H1 (cell line): ENCODE measurements around the gene KRT6C. TPM values are rescaled to one million over a fixed set of nuclear protein-coding genes. Genes with fewer than 3 reads are reported as not detected.

Experiments used
- CTCF ChIA-PET: fragments of 300-600 bp; sonication (Branson Sonifier 250); formaldehyde crosslinking; loops from one replicate; lab custom pipeline; 2021; ENCODE audit not compliant: partially characterized antibody; lab: Charles Lee
- POLR2A ChIA-PET: fragments of 300-600 bp; sonication (Branson Sonifier 250); formaldehyde crosslinking; loops from one replicate; lab custom pipeline; 2021; ENCODE audit warnings: inconsistent platforms; ENCODE audit not compliant: partially characterized antibody; lab: Charles Lee
- DNase-seq, 2 experiments: peaks; one replicate each; pipeline versions ENCODE4 v3.0.0 to v3.0.0-alpha.2; 2010 to 2022; ENCODE audit warnings: low spot score in 2 of 2, low read depth in 1 of 2, mixed read lengths in 1 of 2
- FAIRE-seq: peaks from 2 replicates; lab custom pipeline; 2011; peaks lifted over from hg19 to GRCh38; lab: Jason Lieb, UNC
- H2AFZ ChIP-seq: 2 replicates; pipeline ENCODE4 v1.8.1; 2012; ENCODE audit warnings: low read length, inconsistent platforms
- H2AK5ac ChIP-seq: 2 replicates; pipeline ENCODE4 v1.6.1; 2013; ENCODE audit warnings: low read depth, low read length
- H2BK120ac ChIP-seq: replicated peaks from 2 replicates; pipeline ENCODE3; 2013; ENCODE audit warnings: low read depth, low read length, inconsistent platforms
- H2BK12ac ChIP-seq: 2 replicates; pipeline ENCODE4 v1.6.1; 2013; ENCODE audit warnings: low read depth, low read length
- H2BK15ac ChIP-seq: 2 replicates; pipeline ENCODE4 v1.6.1; 2013; ENCODE audit warnings: low read length
- H2BK20ac ChIP-seq: 2 replicates; pipeline ENCODE4 v1.6.1; 2013; ENCODE audit warnings: low read length
- H2BK5ac ChIP-seq: 2 replicates; pipeline ENCODE4 v1.6.1; 2013; ENCODE audit warnings: low read depth, low read length
- H3K14ac ChIP-seq: 2 replicates; pipeline ENCODE4 v1.6.1; 2013; ENCODE audit warnings: inconsistent platforms; ENCODE audit not compliant: insufficient read length
- H3K18ac ChIP-seq: 2 replicates; pipeline ENCODE4 v1.6.1; 2013; ENCODE audit warnings: low read length; ENCODE audit errors: extremely low read depth
- H3K23ac ChIP-seq: 2 replicates; pipeline ENCODE4 v1.6.1; 2013; ENCODE audit warnings: inconsistent platforms; ENCODE audit not compliant: insufficient read length
- H3K23me2 ChIP-seq: 2 replicates; pipeline ENCODE4 v1.6.1; 2013; ENCODE audit warnings: low read depth, low read length
- H3K27ac ChIP-seq: 2 replicates; pipeline ENCODE4 v1.6.1; 2011; ENCODE audit warnings: low read depth, low read length, inconsistent platforms
- H3K27me3 ChIP-seq, 4 experiments: replicated peaks in 1 of 4; 1 replicate in 1 of 4; 2 replicates in 3 of 4; pipeline versions ENCODE4 v1.6.1 to v1.8.1; 2011 to 2013; ENCODE audit warnings: low read length in 3 of 4, mild to moderate bottlenecking in 3 of 4, inconsistent platforms in 2 of 4, mixed read lengths in 2 of 4, moderate library complexity in 1 of 4; ENCODE audit not compliant: control insufficient read depth in 3 of 4, insufficient read depth in 3 of 4; ENCODE audit errors: extremely low read depth in 1 of 4
- H3K36me3 ChIP-seq, 4 experiments: 2 replicates each; pipeline versions ENCODE4 v1.6.1 to v1.8.1; 2011 to 2013; ENCODE audit warnings: mild to moderate bottlenecking in 4 of 4, low read length in 3 of 4, moderate library complexity in 2 of 4, control low read depth in 1 of 4, inconsistent platforms in 1 of 4; ENCODE audit not compliant: insufficient read depth in 4 of 4, control insufficient read depth in 2 of 4
- H3K4ac ChIP-seq: replicated peaks from 2 replicates; pipeline ENCODE3; 2013; ENCODE audit warnings: low read length, low read depth, mixed read lengths, inconsistent platforms; ENCODE audit not compliant: insufficient read length
- H3K4me1 ChIP-seq, 4 experiments: replicated peaks in 1 of 4; 1 replicate in 1 of 4; 2 replicates in 3 of 4; pipeline versions ENCODE4 v1.6.1 to v1.8.1; 2011 to 2013; ENCODE audit warnings: low read length in 3 of 4, inconsistent platforms in 2 of 4, mixed read lengths in 1 of 4; ENCODE audit not compliant: insufficient read depth in 4 of 4, control insufficient read depth in 3 of 4
- H3K4me2 ChIP-seq, 2 experiments: 2 replicates each; pipeline versions ENCODE4 v1.6.1 to v1.8.1; 2011 to 2013; ENCODE audit warnings: low read depth in 2 of 2, low read length in 2 of 2, control low read depth in 1 of 2, inconsistent platforms in 1 of 2, mild to moderate bottlenecking in 1 of 2; ENCODE audit not compliant: insufficient read depth in 1 of 2
- H3K4me3 ChIP-seq, 4 experiments: fragments of 200-600, 300-600 bp in 1 of 4; sonication (generic), shearing (Covaris generic), sonication (Bioruptor Twin) in 1 of 4; 2 replicates each; pipeline versions ENCODE4 v1.5.1 to v1.8.1; 2011 to 2016; ENCODE audit warnings: low read length in 4 of 4, low read depth in 3 of 4, control low read depth in 2 of 4, inconsistent platforms in 2 of 4, mild to moderate bottlenecking in 2 of 4, mixed read lengths in 1 of 4, moderate library complexity in 1 of 4; ENCODE audit not compliant: insufficient read depth in 2 of 4; ENCODE audit errors: extremely low read depth in 1 of 4
- H3K56ac ChIP-seq: replicated peaks from 2 replicates; pipeline ENCODE3; 2013; ENCODE audit warnings: low read depth, mild to moderate bottlenecking, mixed read lengths, low read length, inconsistent platforms; ENCODE audit not compliant: insufficient read length
- H3K79me1 ChIP-seq: 2 replicates; pipeline ENCODE4 v1.6.1; 2013; ENCODE audit warnings: low read depth, low read length, control low read depth
- H3K79me2 ChIP-seq, 2 experiments: 2 replicates each; pipeline versions ENCODE4 v1.6.1 to v1.8.1; 2012 to 2013; ENCODE audit warnings: low read length in 2 of 2, mild to moderate bottlenecking in 2 of 2, inconsistent platforms in 1 of 2; ENCODE audit not compliant: insufficient read depth in 2 of 2, control insufficient read depth in 1 of 2
- H3K9ac ChIP-seq, 4 experiments: replicated peaks in 1 of 4; 1 replicate in 1 of 4; 2 replicates in 3 of 4; pipeline versions ENCODE4 v1.6.1 to v1.8.1; 2011 to 2013; ENCODE audit warnings: low read depth in 3 of 4, low read length in 3 of 4, control low read depth in 2 of 4, mild to moderate bottlenecking in 2 of 4, moderate library complexity in 2 of 4, inconsistent platforms in 1 of 4; ENCODE audit errors: extremely low read depth in 1 of 4
- H3K9me3 ChIP-seq, 2 experiments: 2 replicates each; pipeline versions ENCODE4 v1.6.1 to v1.8.1; 2012 to 2013; ENCODE audit warnings: mild to moderate bottlenecking in 2 of 2, moderate library complexity in 2 of 2, control low read depth in 1 of 2, inconsistent platforms in 1 of 2, low read depth in 1 of 2, low read length in 1 of 2, mixed read lengths in 1 of 2; ENCODE audit not compliant: insufficient read depth in 2 of 2
- H4K20me1 ChIP-seq, 2 experiments: replicated peaks in 1 of 2; 2 replicates each; pipeline versions ENCODE3 to v1.8.1; 2011 to 2013; ENCODE audit warnings: inconsistent platforms in 2 of 2, low read length in 2 of 2, mild to moderate bottlenecking in 1 of 2; ENCODE audit not compliant: insufficient read depth in 2 of 2, control insufficient read depth in 1 of 2
- H4K5ac ChIP-seq: 2 replicates; pipeline ENCODE4 v1.6.1; 2013; ENCODE audit warnings: low read length, low read depth, mixed read lengths, inconsistent platforms; ENCODE audit not compliant: insufficient read length
- H4K8ac ChIP-seq: 2 replicates; pipeline ENCODE4 v1.8.0; 2013; ENCODE audit warnings: mild to moderate bottlenecking, moderate library complexity, low read length, inconsistent platforms; ENCODE audit not compliant: insufficient read depth; ENCODE audit errors: extremely low read depth
- H4K91ac ChIP-seq: replicated peaks from 2 replicates; pipeline ENCODE3; 2013; ENCODE audit warnings: low read length, mixed read lengths, inconsistent platforms; ENCODE audit not compliant: insufficient read length
- ATF2 ChIP-seq: IDR thresholded peaks from 2 replicates; pipeline ENCODE4 v1.6.1; 2012; ENCODE audit warnings: low read length, inconsistent platforms
- CEBPB ChIP-seq: IDR thresholded peaks from 2 replicates; pipeline ENCODE4 v1.6.1; 2012; ENCODE audit warnings: low read depth, low read length
- CHD2 ChIP-seq: IDR thresholded peaks from 2 replicates; pipeline ENCODE4 v1.6.1; 2012; ENCODE audit warnings: low read length, improper control_type of control experiment
- CTCF ChIP-seq, 3 experiments: IDR thresholded peaks; 1 replicate in 2 of 3; 2 replicates in 1 of 3; pipeline versions ENCODE4 v1.5.1 to v1.6.1; 2011; ENCODE audit warnings: low read length in 3 of 3, mild to moderate bottlenecking in 3 of 3, inconsistent platforms in 2 of 3, low read depth in 1 of 3, moderate library complexity in 1 of 3; ENCODE audit not compliant: insufficient read depth in 1 of 3; ENCODE audit errors: control extremely low read depth in 1 of 3
- EGR1 ChIP-seq: IDR thresholded peaks from 2 replicates; pipeline ENCODE4 v1.6.1; 2011; ENCODE audit warnings: low read depth, low read length, borderline replicate concordance
- GABPA ChIP-seq: IDR thresholded peaks from 2 replicates; pipeline ENCODE4 v1.6.1; 2011; ENCODE audit warnings: mild to moderate bottlenecking, low read length, moderate library complexity, borderline replicate concordance; ENCODE audit not compliant: insufficient read depth
- KDM5A ChIP-seq: fragments of 200-600 bp; IDR thresholded peaks from 2 replicates; pipeline ENCODE4 v1.7.1; 2012; ENCODE audit warnings: mild to moderate bottlenecking, low read length, inconsistent platforms, mixed read lengths
- RBBP5 ChIP-seq: IDR thresholded peaks from 2 replicates; pipeline ENCODE4 v1.7.1; 2012; ENCODE audit warnings: low read depth, mild to moderate bottlenecking, inconsistent platforms, low read length, moderate library complexity, borderline replicate concordance
- SAP30 ChIP-seq: fragments of 300-600 bp; sonication (generic); IDR thresholded peaks from 2 replicates; pipeline ENCODE4 v1.7.1; 2012; ENCODE audit warnings: low read length, moderate library complexity, mild to moderate bottlenecking, inconsistent platforms; ENCODE audit not compliant: insufficient read depth, insufficient replicate concordance
- ZNF274 ChIP-seq: IDR thresholded peaks from 2 replicates; pipeline ENCODE4 v1.7.0; 2012; ENCODE audit warnings: low read length, borderline replicate concordance; ENCODE audit errors: extremely low read depth
- WGBS, 2 experiments: shearing (Covaris generic) in 1 of 2; methylation state at CpG; one replicate each; pipeline versions ENCODE4 v1.1.6 to v1.1.7; 2013 to 2015; ENCODE audit warnings: low lambda C conversion rate in 2 of 2, mixed read lengths in 2 of 2, inconsistent platforms in 1 of 2, low coverage in 1 of 2, missing lambda C conversion rate in 1 of 2; ENCODE audit not compliant: insufficient replicate concordance in 2 of 2, insufficient coverage in 1 of 2, insufficient read length in 1 of 2; ENCODE audit errors: extremely low coverage in 1 of 2, missing lambda C conversion rate in 1 of 2; 5-methylcytosine and 5-hydroxymethylcytosine counted together
- polyA plus RNA-seq, 7 experiments: library from polyadenylated mRNA; depleted of rRNA in 3 of 7; stranded (reverse) in 5 of 7; unstranded in 2 of 7; fragments of >200 nt in 5 of 7; fragments of 200-250 nt in 2 of 7; gene quantifications; 1 replicate in 5 of 7; 2 replicates in 1 of 7; 4 replicates in 1 of 7; pipeline versions ENCODE4 v1.2.1 to v1.2.3, GENCODE V29; 2011 to 2013; ENCODE audit warnings: missing spikeins in 2 of 7, mixed read lengths in 2 of 7
- total RNA-seq: library from RNA; stranded (reverse); fragmentation: NEBNext Ultra II Directional; extraction: Animal tissue kit (Norgen Biotek cat#: 25700); gene quantifications from 2 replicates; pipeline ENCODE4 v1.2.1, GENCODE V29; 2021

Gene KRT6C
- total and polyA plus RNA-seq, 2 of the 8 experiments (the other 6 are each of a cell fraction or from before 2014, with no cell fraction given) = not detected

DNA sequence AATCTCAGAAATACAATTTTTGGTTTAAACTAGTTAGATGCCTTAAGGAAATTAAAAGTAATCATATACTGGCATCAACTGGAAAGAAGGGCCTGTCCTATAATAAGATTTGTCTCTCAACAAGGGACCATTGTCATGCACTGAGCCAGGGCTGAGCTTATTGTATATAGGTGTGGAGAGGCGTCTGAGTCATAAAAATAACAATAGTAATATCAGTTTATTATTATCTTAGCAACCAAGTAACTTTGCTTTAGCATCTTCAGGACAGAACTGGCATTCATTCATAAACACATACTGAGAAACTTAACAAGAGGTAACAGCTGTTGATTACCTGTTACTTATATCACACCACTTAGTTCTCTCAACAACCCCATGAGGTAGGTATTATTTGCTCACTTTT is 46.5 kb downstream of the KRT6C start:
- CTCF ChIA-PET = interaction anchor here (0.6 to 5.1 kb wide), 16 partner anchors 8 to 457 kb away, joined by 3 to 29 read pairs (median 4); partner anchors contain the start of genes KRT5 and KRT82
- Histone ChIP-seq H3K23ac (no peak overlapping the region), H3K14ac (no peak overlapping the region), H3K4ac (no peak overlapping the region), H3K4me3 (no peak overlapping the region), H2BK20ac (no peak overlapping the region), H3K23me2 (no peaks in the 10 kb centered on the region), H2BK120ac (no peak overlapping the region), H3K4me2 (no peak overlapping the region), H3K9ac (no peak overlapping the region), H2AK5ac (no peak overlapping the region), H4K8ac (no peak overlapping the region), H3K9me3 (no peaks in the 10 kb centered on the region), H2AFZ (no peak overlapping the region), H3K79me2 (no peaks in the 10 kb centered on the region), H4K5ac (no peak overlapping the region), H4K20me1 (no peaks in the 10 kb centered on the region), H3K27ac (no peak overlapping the region), H3K79me1 (no peaks in the 10 kb centered on the region), H3K18ac (no peak overlapping the region), H3K27me3 (no peaks in the 10 kb centered on the region; a peak in 1 of 7 replicates), H3K36me3 (no peaks in the 10 kb centered on the region), H3K56ac (no peak overlapping the region), H2BK5ac (no peak overlapping the region), H3K4me1 (no peaks in the 10 kb centered on the region; a peak in 2 of 7 replicates), H2BK15ac (no peak overlapping the region), H2BK12ac (no peak overlapping the region), H4K91ac (no peak overlapping the region)
- no peak for FAIRE-seq
- DNase-seq = no peak
- 73% methylated on average over 1 of the region's 1 CpG; no CpG with 5 or more reads in 1 of the 2 experiments for WGBS, 2 experiments
- POLR2A ChIA-PET = no interaction called here
- no peak for TF ChIP-seq CHD2
- TF ChIP-seq KDM5A = no peak
- no peak for TF ChIP-seq RBBP5
- TF ChIP-seq CTCF (IDR thresholded peaks at IDR 0.05; ENCODE audit: control extremely low read depth in 1 of 3, insufficient read depth in 1 of 3, low read depth in 1 of 3, low read length in 3 of 3) = no peak
- no peak for TF ChIP-seq SAP30
- no peak for TF ChIP-seq EGR1
- TF ChIP-seq ATF2 = no peak
- no peak for TF ChIP-seq GABPA
- no peak for TF ChIP-seq CEBPB
- TF ChIP-seq ZNF274 = no peak
